Measurements from ENCODE around the gene GPC5.
"Not testable (repeated sequence)": the region's sequence is repeated elsewhere in the genome, so short reads cannot be mapped to it uniquely, and the experiment has no call there.

DNA sequence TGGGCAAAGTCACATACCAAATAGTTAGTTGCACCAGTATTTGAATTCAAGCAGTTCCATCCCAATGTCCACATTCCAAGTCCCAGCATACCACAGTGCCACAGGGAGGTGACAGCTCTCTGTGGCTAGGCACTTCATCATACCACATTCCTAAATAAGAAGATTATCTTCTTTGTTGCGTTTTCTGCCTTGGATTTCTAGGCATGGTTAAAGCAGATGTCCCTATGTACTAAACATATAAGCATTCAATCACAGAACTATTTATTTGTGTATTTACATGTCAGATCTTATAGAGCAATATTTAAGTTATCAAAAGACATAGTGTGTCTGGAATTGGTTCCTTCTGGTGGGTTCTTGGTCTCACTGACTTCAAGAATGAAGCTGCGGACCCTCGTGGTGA is 403.4 kb downstream of the GPC5 start:
- TF ChIP-seq EP300 (IDR thresholded peaks at IDR 0.05); NPAS2 (CRISPR knock-in tag; IDR thresholded peaks at IDR 0.05; ENCODE audit: borderline replicate concordance); POLR2A (IDR thresholded peaks at IDR 0.05; ENCODE audit: low read length); JUN (IDR thresholded peaks at IDR 0.05); RARB (CRISPR knock-in tag; IDR thresholded peaks at IDR 0.05): not testable (repeated sequence)
- TF ChIP-seq, protein P1, sequence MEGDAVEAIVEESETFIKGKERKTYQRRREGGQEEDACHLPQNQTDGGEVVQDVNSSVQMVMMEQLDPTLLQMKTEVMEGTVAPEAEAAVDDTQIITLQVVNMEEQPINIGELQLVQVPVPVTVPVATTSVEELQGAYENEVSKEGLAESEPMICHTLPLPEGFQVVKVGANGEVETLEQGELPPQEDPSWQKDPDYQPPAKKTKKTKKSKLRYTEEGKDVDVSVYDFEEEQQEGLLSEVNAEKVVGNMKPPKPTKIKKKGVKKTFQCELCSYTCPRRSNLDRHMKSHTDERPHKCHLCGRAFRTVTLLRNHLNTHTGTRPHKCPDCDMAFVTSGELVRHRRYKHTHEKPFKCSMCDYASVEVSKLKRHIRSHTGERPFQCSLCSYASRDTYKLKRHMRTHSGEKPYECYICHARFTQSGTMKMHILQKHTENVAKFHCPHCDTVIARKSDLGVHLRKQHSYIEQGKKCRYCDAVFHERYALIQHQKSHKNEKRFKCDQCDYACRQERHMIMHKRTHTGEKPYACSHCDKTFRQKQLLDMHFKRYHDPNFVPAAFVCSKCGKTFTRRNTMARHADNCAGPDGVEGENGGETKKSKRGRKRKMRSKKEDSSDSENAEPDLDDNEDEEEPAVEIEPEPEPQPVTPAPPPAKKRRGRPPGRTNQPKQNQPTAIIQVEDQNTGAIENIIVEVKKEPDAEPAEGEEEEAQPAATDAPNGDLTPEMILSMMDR (IDR thresholded peaks at IDR 0.05): not testable (repeated sequence)
- TF ChIP-seq, protein P2, sequence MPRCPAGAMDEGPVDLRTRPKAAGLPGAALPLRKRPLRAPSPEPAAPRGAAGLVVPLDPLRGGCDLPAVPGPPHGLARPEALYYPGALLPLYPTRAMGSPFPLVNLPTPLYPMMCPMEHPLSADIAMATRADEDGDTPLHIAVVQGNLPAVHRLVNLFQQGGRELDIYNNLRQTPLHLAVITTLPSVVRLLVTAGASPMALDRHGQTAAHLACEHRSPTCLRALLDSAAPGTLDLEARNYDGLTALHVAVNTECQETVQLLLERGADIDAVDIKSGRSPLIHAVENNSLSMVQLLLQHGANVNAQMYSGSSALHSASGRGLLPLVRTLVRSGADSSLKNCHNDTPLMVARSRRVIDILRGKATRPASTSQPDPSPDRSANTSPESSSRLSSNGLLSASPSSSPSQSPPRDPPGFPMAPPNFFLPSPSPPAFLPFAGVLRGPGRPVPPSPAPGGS (IDR thresholded peaks at IDR 0.05): not testable (repeated sequence)

Data from A549 (cell line).